ENCODE results near the gene STPG3. TPM values are rescaled to one million over a fixed set of nuclear protein-coding genes. Genes with fewer than 3 reads are reported as not detected.

STPG3 gene
- total RNA-seq, result not detected
- long read RNA-seq, donor 1, result 0 reads
- long read RNA-seq, donor 2, result 0 reads

DNA sequence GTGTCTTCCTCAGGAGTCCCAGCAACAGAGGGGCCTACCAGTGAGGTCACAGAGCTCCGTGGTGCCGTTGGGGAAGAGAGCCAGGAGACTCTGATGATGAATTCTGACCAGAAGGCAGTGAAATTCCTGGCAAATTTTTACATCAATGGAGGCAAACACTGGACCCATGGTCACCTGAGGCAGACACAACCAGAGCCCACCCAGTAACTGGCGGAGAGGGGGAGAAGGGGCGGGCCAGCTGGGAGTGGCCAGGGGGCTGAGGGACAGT is at the start of gene STPG3:
Gene STPG3, plus strand, starts transcription at position 93 of the 268 bp plus-strand sequence. Its CDS starts 1 bp downstream, at position 94.
- intact Hi-C loops (cut with DNase I), result no loop called here
- DNase-seq (ENCODE audit: low spot score), result no peak

DNA sequence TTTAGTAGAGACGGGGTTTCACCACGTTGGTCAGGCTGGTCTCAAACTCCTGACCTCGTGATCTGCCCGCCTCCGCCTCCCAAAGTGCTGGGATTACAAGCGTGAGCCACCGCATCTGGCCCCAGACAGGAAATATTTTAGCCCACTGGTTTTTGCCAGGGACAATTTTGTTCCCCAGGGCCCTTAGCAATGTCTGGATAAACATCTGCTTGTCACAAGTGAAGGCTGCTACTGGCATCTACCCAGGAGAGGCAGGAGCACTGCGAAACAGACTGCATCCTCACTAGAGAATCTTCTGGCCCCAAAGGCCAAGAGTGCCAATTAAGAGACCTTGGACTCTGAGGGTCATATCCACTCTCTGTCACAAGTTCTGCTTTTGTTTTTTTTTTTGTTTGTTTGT is 48.1 kb upstream of the STPG3 start:
- no peak for DNase-seq (ENCODE audit: low spot score)
- intact Hi-C loops (cut with DNase I), result no loop called here

DNA sequence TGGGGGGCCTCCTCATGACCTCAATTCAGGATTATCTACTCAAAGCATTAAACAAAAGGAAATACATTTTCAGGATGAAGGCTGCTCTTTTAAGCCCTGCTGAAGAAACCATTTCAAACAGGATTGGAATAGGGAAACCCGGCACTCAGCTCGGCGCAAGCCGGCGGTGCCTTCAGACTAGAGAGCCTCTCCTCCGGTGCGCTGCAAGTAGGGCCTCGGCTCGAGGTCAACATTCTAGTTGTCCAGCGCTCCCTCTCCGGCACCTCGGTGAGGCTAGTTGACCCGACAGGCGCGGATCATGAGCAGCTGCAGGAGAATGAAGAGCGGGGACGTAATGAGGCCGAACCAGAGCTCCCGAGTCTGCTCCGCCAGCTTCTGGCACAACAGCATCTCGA is 46.4 kb upstream of the STPG3 start:
- intact Hi-C loops (cut with DNase I), result no loop called here
- no peak for DNase-seq (ENCODE audit: low spot score)

DNA sequence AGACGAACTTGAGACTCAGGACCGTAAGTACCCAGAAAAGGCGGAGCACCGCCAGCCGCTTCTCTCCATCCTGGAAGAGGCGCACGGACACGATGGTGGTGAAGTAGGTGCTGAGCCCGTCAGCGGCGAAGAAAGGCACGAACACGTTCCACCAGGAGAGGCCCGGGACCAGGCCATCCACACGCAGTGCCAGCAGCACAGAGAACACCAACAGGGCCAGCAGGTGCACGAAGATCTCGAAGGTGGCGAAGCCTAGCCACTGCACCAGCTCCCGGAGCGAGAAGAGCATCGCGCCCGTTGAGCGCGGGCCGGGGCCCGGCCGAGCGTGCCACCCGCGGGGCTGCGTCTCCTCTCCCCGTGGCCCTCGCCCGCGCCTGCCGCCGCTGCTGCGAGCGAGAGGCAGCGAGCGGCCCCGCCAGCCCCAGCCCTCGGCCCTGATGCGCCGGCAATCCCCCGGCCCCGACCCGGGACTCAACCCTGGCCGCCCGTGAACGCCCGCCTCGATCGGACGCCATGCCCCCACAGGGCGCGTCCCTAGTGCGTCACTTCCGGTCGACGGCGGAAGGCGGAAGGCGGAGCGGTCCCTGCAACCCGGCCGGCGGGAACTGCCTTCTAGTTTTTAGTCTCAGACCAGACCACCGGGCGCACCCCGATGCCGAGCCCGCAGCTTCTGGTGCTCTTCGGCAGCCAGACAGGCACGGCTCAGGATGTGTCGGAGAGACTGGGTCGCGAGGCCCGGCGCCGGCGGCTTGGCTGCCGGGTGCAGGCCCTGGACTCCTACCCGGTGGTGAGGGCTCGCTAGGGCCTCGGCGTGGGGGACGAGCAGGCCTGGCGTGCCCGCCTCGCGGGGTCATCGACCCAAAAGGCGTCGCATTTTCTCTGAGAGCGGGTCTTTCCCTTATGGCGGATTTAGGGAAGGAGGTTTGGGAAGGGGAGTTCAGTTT is 45.7 kb upstream of the STPG3 start, which contains the start of the genes NDOR1 and TMEM203:
Gene NDOR1, plus strand, starts transcription at position 575 of the 944 bp plus-strand sequence. Its CDS starts 78 bp downstream, at position 653.
Gene TMEM203, minus strand, starts transcription at position 523 of the 944 bp plus-strand sequence. Its CDS starts 234 bp downstream, at position 289.
- peak; percentile 98 for DNase-seq (ENCODE audit: low spot score)
- intact Hi-C loops (cut with DNase I), result no loop called here

DNA sequence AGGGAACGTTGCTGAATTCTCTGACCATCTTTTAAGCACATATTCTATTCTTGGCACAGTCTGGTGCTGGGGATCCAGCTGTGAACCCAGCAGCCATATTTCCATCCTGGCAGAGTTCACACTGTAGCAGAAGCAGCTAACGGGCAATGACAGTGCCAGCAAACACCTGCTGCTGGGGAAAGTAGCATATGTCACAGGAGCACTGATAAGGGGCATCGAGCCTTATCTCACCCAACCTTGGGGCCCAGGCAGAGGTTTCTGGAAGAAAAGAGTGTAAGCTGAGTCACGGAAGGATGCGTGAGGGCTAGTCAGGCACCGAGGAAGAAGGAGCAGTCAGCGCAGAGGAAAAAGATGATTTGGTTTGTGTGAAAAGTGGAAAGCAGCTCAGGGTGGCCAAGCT is 44.5 kb upstream of the STPG3 start:
- DNase-seq (ENCODE audit: low spot score), result no peak

DNA sequence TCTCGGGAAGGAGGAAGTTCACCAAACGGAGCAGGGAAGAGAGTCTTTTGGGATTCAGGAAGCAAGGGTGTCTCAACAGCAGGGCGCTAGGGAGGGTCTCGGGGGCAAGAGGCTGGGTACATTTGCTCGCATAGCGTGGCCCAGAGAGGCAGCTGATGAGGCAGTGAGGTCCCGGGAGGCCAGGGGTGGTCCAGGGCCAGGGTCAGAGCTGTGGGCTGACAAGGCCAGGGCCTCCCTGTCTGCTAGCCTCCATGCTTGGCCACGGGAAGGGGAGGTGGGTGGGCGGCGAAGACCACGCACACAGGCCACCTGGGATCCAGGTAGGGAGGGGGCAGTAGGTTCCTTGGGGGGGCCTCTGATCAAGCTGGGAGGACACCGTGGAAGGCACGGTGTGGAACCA is 39.6 kb upstream of the STPG3 start:
- DNase-seq (ENCODE audit: low spot score), result no peak
- intact Hi-C loops (cut with DNase I), result no loop called here

More for the DNA sequence above, 44.5 kb upstream of the STPG3 start:
- intact Hi-C loops (cut with DNase I), result no loop called here

DNA sequence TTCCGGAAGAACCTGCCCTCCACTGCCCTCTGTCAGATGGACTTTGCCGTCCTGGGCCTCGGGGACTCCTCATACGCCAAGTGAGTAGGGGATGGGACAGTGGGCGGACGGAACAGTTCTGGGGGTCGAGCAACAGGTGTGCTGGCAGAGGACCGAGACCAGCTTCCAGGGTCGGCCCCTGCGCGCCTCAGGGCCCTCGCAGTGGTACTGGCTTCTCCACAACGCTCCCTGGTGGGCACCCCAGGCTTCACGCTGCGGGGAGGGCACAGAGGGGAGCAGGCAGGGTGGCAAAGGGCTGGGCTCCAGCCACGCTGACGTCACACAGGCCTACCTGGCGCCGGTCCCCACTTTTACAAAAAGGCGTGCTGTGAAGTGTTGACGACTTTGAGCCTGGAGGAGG is 38.6 kb upstream of the STPG3 start:
- no peak for DNase-seq (ENCODE audit: low spot score)
- intact Hi-C loops (cut with DNase I), result no loop called here

DNA sequence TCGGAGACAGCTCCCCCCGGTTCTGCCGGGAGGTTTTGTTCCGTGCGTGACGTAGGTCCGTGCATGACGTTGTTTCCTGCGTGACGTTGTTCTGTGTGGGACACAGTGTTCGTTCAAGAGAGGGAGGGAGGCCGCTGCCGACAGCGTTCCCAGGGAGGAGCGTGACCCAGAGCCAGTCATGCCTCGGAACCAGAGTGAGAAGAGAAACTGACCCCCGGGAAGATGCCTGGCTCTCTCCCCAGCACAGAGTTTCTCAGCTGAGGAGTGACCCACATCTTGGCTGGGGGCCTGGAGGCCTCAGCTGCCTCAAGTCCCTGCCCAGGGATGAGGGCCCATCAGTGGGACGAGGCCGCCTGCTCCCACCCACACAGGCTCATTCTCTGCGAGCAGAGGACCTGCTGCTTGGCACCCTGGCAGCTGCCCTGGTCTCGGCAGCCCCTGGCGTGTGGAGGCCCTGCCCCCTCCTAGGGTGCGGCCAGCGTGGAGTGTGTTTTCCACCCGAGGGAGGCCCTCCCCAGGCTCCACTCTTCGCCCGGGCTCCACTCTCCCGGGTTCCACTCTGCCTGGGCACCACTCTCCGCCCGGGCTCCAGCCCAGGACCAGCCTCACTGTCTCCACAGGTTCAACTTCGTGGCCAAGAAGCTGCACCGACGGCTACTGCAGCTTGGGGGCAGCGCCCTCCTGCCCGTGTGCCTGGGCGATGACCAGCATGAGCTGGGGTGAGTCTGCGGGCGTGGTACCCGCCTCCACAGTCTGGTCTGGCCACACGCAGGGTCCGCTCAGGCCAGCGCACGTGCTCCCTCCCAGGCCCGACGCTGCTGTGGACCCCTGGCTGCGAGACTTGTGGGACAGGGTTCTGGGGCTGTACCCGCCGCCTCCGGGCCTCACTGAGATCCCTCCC is 37.7 kb upstream of the STPG3 start:
- intact Hi-C loops (cut with DNase I), result no loop called here
- DNase-seq (ENCODE audit: low spot score), result no peak

DNA sequence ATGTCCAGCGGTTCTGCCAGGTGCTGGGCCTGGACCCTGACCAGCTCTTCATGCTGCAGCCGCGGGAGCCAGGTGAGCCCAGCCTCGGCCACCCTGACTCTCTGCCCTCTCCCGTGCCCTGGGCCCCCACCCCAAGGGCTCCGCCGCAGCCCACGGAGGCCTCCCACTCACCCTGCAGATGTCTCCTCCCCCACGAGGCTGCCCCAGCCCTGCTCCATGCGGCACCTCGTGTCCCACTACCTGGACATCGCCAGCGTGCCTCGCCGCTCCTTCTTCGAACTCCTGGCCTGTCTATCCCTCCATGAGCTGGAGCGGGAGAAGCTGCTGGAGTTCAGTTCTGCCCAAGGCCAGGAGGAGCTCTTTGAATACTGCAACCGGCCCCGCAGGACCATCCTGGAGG is 36.5 kb upstream of the STPG3 start:
- intact Hi-C loops (cut with DNase I), result no loop called here
- DNase-seq (ENCODE audit: low spot score), result no peak

DNA sequence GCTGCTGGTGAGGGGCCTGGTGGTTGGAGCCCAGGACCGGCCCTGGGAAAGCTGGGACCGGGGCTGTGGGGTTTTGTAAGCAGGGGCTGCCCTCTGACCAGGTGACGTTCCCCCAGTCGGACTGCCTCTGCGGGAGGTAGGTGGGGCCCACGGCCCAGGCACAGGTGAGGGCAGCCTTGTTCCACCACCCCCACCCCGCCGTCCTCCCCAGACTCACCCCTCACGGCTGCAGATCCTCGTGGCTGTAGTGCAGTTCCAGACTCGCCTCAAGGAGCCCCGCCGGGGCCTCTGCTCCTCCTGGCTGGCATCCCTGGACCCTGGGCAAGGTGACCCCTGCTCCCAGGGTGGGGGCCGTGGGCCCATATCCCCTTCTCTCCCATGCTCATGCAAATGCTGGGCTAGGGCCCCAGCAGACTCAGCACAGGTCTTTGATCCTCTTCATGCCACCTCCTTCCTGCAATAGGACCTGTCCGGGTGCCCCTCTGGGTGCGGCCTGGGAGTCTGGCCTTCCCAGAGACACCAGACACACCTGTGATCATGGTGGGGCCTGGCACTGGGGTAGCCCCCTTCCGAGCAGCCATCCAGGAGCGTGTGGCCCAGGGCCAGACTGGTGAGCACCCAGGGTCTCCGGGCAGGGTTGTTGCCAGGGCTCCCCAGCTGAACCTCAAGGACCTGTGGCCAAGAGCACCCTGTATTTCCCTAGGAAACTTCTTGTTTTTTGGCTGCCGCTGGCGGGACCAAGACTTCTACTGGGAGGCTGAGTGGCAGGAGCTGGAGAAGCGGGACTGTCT is 35.7 kb upstream of the STPG3 start:
- intact Hi-C loops (cut with DNase I), result no loop called here
- DNase-seq (ENCODE audit: low spot score), result no peak

DNA sequence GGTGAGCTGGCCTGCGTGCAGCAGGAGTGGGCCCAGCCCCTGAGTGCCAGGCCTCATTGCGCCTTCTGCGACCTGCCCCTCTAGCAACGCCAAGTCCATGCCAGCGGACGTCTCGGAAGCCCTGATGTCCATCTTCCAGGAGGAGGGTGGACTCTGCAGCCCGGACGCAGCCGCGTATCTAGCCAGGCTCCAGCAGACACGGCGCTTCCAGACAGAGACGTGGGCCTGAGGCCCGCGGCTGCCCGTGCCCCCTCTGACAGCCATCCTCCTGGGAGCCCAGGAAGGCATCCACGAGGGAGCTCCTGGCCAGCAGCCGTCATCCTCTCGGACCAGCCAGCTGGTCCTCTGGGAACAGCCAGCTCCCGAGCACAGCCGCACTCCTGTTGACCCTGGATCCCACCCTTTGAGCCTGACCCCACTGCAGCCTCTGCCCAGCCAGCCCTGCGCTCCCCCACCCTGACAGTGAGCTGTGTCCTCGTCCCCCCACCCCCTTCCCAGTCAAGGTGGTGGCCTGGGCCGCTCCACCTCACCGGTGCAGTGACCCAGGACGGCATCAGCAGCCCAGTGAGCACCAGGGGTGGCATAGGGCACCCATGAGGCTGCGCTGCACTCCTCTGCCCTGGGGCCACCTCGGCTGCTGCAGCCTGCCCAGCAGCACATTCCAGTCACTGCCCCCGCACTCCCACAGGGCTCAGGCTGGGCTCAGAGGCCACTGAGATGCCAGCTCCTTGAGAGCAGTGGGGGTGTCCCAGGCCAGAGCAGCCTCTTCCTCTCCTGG is 34.7 kb upstream of the STPG3 start:
- no peak for DNase-seq (ENCODE audit: low spot score)

DNA sequence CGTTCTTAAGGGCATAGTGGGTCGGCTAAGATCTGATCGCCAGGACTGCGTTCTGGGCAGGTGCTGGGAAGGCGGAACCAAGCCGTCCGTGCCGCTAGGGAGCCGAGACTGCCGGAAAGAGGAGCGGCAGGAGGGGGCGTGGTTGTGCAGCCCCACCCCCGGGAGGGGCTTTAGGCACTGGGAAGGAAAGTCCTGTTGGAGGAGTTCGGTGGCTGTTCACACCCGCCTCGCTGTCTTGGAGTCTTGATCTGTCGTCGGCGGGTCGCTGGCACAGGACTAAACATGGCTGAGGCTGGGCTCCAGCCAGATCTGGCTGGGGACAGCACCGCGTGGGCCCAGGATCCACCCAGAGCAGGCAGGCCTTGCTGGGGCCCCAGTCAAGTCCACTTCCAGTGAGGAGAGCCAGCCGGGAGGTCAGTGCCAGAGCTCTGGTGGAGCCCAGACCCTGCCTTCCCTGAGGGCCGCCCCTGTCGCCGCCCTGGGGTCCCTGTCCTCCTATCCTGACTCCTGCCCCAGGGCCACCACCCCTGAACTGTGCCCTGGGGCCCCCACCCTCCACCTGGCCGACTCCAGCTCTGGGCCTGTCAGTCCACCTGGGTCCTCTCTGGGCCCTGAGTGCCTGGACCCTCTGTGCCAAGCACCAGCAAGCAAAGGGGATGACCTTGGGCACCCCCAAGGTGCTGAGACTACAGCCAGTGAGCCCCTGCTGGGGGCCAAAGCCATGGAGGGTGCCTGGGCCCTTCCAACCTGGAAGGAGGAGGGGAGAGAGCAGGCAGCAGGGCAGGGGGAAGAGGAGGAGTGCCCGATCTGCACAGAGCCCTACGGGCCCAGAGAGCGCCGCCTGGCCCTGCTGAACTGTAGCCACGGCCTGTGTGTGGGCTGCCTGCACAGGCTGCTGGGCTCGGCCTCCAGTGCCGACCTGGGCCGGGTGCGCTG is 33.5 kb upstream of the STPG3 start:
- DNase-seq (ENCODE audit: low spot score), result no peak
- intact Hi-C loops (cut with DNase I), result no loop called here

More for the DNA sequence above, 34.7 kb upstream of the STPG3 start:
- intact Hi-C loops (cut with DNase I), result no loop called here

DNA sequence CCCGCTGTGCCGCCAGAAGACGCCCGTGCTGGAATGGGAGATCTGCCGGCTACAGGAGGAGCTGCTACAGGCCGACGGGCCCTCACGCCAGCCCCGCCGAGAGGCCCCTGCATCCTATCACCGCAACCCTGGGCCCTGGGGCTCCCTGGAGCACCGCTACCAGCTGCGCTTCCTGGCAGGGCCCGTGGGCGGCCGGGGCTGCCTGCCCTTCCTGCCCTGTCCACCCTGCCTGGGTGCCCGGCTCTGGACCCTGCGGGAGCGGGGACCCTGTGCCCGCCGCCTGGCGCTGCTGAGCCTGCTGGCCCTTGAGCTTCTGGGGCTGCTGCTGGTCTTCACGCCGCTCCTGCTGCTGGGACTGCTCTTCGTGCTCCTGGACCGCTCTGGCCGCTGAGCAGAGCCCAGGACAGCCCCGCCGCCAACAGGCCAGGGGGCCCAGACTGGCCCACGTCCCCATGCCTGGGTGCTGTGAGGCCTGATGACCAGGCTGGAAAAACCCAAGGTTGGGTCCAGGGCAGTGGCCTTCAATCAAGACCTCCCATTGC is 32.8 kb upstream of the STPG3 start:
- intact Hi-C loops (cut with DNase I), result no loop called here
- DNase-seq (ENCODE audit: low spot score), result no peak

DNA sequence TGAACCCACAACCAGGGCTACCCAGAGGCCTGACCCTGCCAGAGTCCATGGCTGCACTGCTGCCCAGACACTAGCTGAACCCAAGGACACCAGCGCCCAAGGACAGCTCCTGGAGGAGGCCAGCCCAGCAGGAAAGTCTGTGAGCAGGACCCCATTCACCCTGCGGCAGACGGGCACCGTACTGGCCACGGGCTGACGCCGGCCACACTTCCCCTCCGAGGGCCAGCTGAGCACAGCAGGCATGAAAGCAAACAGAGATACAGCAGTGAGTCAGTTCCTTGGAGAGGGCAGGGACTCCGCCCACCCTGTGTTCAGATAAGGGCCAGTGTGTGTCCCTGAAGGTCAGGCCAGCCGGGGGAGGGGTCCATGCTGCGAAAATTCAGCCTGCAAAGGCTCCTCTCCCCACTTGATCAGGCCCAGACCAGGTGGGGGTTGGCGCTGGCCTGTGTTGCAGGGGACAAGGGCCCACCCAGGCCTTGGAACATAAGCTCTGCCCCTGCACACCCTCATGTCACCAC is 32.3 kb upstream of the STPG3 start:
- DNase-seq (ENCODE audit: low spot score), result no peak
- intact Hi-C loops (cut with DNase I), result no loop called here

DNA sequence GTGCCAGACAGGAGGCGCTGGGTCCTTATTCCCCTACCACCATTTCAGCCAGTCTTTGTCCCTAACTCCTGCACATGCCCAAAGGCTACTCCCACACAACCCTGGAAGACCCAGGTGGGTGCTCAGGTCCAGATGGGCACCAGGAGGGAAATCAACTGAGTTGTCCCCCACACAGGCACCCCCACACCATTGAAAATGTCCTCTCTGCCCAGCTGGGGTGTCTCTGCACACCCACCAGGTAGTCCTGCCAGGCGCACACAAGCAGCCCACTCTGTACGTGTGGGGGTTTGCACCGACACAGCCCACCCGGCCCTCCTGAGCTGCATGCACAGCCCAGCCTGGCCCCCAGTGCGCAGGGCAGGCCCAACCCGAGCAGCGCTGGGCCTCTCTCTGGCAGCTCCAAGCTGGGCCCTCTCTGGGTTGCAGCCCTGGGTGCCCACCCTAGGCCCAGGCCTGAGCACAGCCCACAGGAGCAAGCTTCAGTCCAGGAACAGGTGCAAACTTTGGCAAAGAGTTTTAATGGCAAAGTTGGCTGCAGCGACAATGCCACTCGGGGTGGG is 31.2 kb upstream of the STPG3 start:
- no peak for DNase-seq (ENCODE audit: low spot score)
- intact Hi-C loops (cut with DNase I), result no loop called here

DNA sequence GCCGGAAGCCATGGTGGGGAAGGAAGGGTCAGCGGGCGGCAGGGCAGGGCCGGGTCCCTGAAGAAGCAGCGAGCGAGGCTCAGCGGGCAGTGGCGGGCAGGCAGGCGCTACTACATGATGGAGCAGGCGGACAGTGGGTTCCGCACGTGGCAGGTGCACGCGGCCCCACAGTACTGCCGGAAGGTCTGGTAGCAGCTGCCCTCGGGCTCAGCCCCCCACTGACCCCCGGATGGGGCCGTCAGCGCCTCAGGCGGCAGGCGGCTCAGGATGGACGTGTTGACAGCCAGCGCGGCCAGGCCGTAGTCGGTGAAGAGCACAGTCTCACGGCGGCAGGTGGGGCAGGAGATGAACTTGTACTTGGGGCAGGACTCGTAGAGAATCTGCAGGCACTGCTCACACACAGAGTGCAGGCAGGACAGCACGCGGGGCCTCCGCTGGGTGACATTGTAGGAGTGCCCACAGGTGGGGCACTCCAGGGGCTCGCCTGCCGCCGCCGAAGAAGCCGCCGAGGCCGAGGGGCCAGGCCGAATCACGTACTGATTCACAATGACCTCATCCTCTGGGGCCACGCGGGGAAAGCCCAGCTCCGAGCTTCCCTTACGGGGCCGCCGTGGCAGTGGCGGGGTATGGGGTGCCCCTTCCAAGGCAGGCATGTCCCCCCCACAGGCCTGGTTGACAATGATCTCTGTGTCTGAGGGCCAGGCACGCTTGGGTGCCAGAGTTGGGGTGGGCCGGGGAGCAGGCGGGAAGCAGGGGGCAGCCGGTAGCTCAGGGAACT is 30.6 kb upstream of the STPG3 start:
- DNase-seq (ENCODE audit: low spot score), result no peak
- intact Hi-C loops (cut with DNase I), result no loop called here

All from posterior vena cava (tissue), 2 donors.